Measurements from ENCODE around the gene TMEM52B. TPM values are rescaled to one million over a fixed set of nuclear protein-coding genes. Genes with fewer than 3 reads are reported as not detected.
A peak's percentile ranks its signal among the peaks of the same experiment; 100 is the strongest.

The TMEM52B gene
- total RNA-seq, 1 donor from 2014 or later = not detected

- intact Hi-C loops (cut with DNase I) = no loop called here
- peak in 1 of 2 donors; percentile 57 for TF ChIP-seq POLR2A (IDR thresholded peaks at IDR 0.05)
- TF ChIP-seq POLR2AphosphoS5 (IDR thresholded peaks at IDR 0.05; ENCODE audit: insufficient read depth in 1 of 2, low read depth in 1 of 2) = peak; percentile 98 to 99
- TF ChIP-seq CTCF (IDR thresholded peaks at IDR 0.05) = no peak
- H3K9me3 ChIP-seq = no peaks in the 10 kb centered on the region
- H3K36me3 ChIP-seq = no peaks in the 10 kb centered on the region
- H3K27me3 ChIP-seq = no peaks in the 10 kb centered on the region
- DNase-seq (ENCODE audit: extremely low spot score in 2 of 2) = peak in 1 of 2 donors; percentile 99
- H3K4me1 ChIP-seq = peaks cover 15% of the 10 kb centered on the region
- H3K4me3 ChIP-seq = peak overlapping the region; percentile 82 to 87
- H3K27ac ChIP-seq = peak overlapping the region; percentile 99
These were observed 33.3 kb downstream of the TMEM52B start for GRCh38 chr12:10211940-10212738.

GRCh38 chr12:10212739-10213131 lies 33.9 kb downstream of the TMEM52B start, which contains the start of gene GABARAPL1:
Gene GABARAPL1 (plus strand): TSS chr12:10212877. CDS start chr12:10213130, 253 bp downstream.
- TF ChIP-seq POLR2A (IDR thresholded peaks at IDR 0.05) (peak in 1 of 2 donors; percentile 87), CTCF (IDR thresholded peaks at IDR 0.05) (no peak), POLR2AphosphoS5 (IDR thresholded peaks at IDR 0.05; ENCODE audit: insufficient read depth in 1 of 2, low read depth in 1 of 2) (peak in 1 of 2 donors; percentile 88)
- intact Hi-C loops (cut with DNase I) = no loop called here
- peak within 1 kb of the TSS; percentile 99 for H3K27ac ChIP-seq
- H3K4me3 ChIP-seq = peak within 1 kb of the TSS; percentile 82 to 87
- peaks cover 15% of the 10 kb centered on the region for H3K4me1 ChIP-seq
- no peaks in the 10 kb centered on the region for H3K27me3 ChIP-seq
- peak in 1 of 2 donors; percentile 95 for DNase-seq (ENCODE audit: extremely low spot score in 2 of 2)
- no peaks in the 10 kb centered on the region for H3K9me3 ChIP-seq
- no peaks in the 10 kb centered on the region for H3K36me3 ChIP-seq

GRCh38 chr12:10213168-10214135 lies 34.6 kb downstream of the TMEM52B start:
- TF ChIP-seq CTCF (IDR thresholded peaks at IDR 0.05) (no peak), POLR2A (IDR thresholded peaks at IDR 0.05) (peak in 1 of 2 donors; percentile 67), POLR2AphosphoS5 (IDR thresholded peaks at IDR 0.05; ENCODE audit: insufficient read depth in 1 of 2, low read depth in 1 of 2) (no peak)
- H3K9me3 ChIP-seq = no peaks in the 10 kb centered on the region
- H3K4me3 ChIP-seq = peak overlapping the region; percentile 82 to 87
- peaks cover 0 to 7% of the 10 kb centered on the region in 2 donors for H3K36me3 ChIP-seq
- H3K27ac ChIP-seq = peak overlapping the region; percentile 99
- DNase-seq (ENCODE audit: extremely low spot score in 2 of 2) = peak in 1 of 2 donors; percentile 95
- intact Hi-C loops (cut with DNase I) = no loop called here
- H3K4me1 ChIP-seq = peaks cover 15% of the 10 kb centered on the region
- H3K27me3 ChIP-seq = no peaks in the 10 kb centered on the region

GRCh38 chr12:10214136-10214894 lies 35.5 kb downstream of the TMEM52B start:
- peak overlapping the region; percentile 99 for H3K27ac ChIP-seq
- intact Hi-C loops (cut with DNase I) = no loop called here
- H3K4me3 ChIP-seq = peak overlapping the region; percentile 82 to 87
- H3K9me3 ChIP-seq = no peaks in the 10 kb centered on the region
- no peak for DNase-seq (ENCODE audit: extremely low spot score in 2 of 2)
- H3K36me3 ChIP-seq = peaks cover 0 to 15% of the 10 kb centered on the region in 2 donors
- TF ChIP-seq POLR2A (IDR thresholded peaks at IDR 0.05) (no peak), CTCF (IDR thresholded peaks at IDR 0.05) (no peak), POLR2AphosphoS5 (IDR thresholded peaks at IDR 0.05; ENCODE audit: insufficient read depth in 1 of 2, low read depth in 1 of 2) (no peak)
- H3K4me1 ChIP-seq = peaks cover 15% of the 10 kb centered on the region
- no peaks in the 10 kb centered on the region for H3K27me3 ChIP-seq
